ENCODE results near the gene ISOC2.

GRCh38 chr19:55452749-55453346, 8.6 kb downstream of the ISOC2 start:
- TF ChIP-seq CTCF (IDR thresholded peaks at IDR 0.05; ENCODE audit: low read depth, low read length, missing input control) (no peak), REST (IDR thresholded peaks at IDR 0.05) (no peak), MAX (IDR thresholded peaks at IDR 0.05) (no peak), JUND (IDR thresholded peaks at IDR 0.05) (no peak), GABPA (IDR thresholded peaks at IDR 0.05 in 1 of 2, conservative IDR thresholded peaks at IDR 0.05 in 1 of 2) (no peak), ZBTB33 (IDR thresholded peaks at IDR 0.05) (no peak), HNF4G (IDR thresholded peaks at IDR 0.05) (no peak), TAF1 (conservative IDR thresholded peaks at IDR 0.05) (no peak), YY1 (IDR thresholded peaks at IDR 0.05) (no peak), FOXA1 (IDR thresholded peaks at IDR 0.05) (no peak), RAD21 (IDR thresholded peaks at IDR 0.05) (no peak)
